ENCODE data around the gene HAUS8.
"Not testable (repeated sequence)": the region's sequence is repeated elsewhere in the genome, so short reads cannot be mapped to it uniquely, and the experiment has no call there.

Gene HAUS8

DNA sequence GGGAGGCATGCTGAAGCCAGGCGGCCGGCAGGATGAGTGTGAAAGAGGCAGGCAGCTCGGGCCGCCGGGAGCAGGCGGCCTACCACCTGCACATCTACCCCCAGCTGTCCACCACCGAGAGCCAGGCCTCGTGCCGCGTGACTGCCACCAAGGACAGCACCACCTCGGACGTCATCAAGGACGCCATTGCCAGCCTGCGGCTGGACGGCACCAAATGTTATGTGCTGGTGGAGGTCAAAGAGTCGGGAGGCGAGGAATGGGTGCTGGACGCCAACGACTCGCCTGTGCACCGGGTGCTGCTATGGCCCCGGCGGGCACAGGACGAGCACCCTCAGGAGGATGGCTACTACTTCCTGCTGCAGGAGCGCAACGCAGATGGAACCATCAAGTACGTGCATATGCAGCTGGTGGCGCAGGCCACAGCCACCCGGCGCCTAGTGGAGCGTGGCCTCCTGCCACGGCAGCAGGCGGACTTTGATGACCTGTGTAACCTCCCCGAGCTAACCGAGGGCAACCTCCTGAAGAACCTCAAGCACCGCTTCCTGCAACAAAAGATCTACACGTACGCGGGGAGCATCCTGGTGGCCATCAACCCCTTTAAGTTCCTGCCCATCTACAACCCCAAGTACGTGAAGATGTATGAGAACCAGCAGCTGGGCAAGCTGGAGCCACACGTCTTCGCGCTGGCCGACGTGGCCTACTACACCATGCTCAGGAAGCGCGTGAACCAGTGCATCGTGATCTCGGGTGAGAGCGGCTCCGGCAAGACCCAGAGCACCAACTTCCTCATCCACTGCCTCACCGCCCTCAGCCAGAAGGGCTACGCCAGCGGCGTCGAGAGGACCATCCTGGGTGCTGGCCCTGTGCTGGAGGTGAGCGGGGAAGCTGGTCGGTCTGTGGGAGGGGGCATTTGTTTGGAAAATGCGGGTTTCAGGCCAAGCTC lies 26.7 kb upstream of the HAUS8 start:
- no peak for DNase-seq (ENCODE audit: low read depth in 3 of 3)

DNA sequence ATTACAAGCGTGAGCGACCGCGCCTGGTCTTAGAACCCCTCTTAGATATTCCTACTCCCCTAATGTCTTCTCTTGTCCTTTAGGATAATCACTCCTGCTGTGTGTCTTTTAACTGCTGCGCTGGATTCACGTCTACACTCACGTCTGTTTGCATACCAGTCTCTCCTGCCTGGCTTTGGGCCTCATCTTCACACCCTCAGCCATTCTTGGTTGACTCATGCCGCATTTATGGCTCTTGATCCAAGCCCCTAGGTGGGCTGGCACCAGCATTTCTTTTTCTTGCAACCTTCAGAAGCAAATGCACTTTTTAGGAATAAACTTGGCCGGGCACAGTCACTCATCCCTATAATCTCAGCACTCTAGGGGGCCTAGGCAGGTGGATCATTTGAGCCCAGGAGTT lies 23.1 kb upstream of the HAUS8 start:
- no peak for DNase-seq (ENCODE audit: low read depth in 3 of 3)

DNA sequence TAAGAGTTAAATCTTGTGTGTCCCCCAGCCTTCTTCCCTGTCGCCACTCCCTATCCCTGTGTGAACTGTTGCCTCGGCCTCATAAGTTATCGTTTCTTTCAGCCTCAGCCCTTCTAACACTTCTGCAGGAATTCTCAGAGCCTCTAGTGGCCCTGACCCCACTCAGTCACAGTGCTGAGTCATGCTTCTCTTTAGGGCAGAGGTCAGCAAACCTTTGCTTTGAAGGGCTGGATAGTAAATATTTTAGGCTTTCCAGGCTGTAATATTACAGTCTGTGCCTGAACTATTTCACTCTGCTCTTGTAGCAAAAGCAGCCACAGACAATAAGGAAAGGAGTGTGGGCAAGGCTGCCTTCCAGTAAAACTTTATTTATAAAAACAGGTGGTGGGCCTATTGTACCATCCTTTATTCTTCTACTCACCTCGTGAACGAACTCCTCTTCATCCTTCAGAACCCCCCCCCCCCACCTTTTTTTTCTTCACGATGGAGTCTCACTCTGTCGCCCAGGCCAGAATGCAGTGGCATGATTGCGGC lies 22.4 kb upstream of the HAUS8 start:
- DNase-seq (ENCODE audit: low read depth in 3 of 3), result no peak

DNA sequence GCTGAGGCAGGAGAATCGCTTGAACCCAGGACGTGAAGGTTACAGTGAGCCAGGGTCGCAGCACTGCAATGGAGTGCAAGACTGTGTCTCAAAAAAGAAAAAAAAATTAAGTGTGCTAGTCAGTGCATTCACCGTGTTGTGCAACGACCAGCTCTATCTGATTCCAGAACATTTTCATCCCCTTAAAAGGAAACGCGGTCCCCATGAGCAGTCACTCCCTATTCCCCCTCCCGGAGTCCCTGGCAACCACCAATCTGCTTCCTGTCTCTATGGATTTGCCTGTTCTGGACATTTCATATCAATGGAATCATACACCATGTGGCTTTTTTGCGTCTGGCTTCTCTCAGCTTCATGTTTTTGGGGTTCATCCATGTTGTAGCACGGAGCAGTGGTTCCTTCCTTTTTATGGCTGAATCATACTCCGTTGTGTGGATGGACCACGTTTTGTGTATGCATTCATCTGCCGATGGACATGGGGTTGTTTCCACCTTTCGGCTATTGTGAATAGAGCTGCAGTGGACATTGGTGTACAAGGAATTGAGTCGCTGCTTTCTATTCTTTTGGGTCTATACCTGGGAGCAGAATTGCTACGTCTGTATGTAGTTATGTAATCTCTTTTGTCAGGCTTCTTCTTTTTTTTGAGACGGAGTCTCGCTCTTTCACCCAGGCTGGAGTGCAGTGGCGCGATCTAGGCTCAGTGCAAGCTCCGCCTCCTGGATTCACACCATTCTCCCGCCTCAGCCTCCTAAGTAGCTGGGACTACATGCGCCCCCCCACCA lies 20.1 kb upstream of the HAUS8 start:
- DNase-seq (ENCODE audit: low read depth in 3 of 3), result no peak

DNA sequence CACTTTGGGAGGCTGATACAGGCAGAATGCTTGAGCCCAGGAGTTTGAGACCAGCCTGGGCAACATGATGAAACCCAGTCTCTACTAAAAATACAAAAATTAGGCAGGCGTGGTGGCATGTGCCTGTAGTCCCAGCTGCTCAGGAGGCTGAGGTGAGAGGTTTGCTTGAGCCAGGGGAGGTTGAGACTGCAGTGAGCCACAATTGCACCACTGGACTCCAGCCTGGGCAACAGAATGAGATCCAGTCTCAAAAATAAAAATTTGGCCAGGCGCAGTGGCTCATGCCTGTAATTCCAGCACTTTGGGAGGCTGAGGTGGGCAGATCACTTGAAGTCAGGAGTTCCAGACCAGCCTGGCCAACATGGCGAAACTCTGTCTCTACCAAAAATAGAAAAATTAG lies 19.4 kb upstream of the HAUS8 start:
- DNase-seq (ENCODE audit: low read depth in 3 of 3), result not testable (repeated sequence)

DNA sequence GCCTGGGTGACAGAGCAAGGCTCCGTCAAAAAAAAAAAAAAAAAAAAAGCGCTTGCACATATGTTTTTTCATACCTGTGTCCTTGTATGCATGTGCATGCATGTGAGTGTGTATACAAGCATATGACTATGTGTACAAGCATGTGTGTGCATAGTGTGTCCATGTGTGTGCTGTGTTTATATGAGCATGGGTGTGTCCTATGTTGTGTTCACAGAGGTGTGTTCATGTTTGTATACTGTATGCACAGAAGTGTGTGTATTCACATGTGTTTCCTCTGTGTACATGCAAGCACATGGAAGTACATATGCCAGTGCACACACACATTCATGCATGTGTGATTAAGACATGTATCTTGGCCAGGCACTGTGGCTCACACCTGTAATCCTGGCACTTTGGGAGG lies 17.4 kb upstream of the HAUS8 start:
- no peak for DNase-seq (ENCODE audit: low read depth in 3 of 3)

DNA sequence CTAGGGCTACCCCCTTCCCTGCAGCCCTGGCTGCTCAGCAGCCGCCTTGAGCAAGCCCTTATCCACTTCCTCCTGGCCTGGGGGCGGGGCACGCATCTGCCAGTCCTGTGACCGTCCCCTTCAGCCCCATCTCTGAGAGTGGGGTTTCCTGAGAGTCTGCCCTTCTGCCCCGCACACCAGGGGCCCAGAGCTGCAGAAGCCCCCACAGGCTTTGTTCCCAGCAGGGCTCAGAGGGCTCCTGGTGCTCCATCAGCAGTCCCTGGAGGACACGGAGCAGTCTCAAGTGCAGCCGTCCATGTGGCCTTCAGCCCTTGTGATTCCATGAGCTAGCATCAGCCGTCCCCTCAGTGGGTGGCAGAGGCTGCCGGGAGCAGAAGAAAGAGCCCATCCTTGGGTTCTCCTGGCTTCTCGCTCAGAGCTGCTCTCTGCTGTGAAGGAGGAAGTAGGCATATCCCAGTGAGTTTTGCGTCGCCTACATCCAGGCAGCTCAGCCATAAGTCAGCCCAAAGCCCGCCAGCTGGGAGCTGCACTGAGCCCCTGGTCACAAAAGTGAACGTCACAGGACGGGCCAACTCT lies 16.6 kb upstream of the HAUS8 start:
- no peak for DNase-seq (ENCODE audit: low read depth in 3 of 3)

DNA sequence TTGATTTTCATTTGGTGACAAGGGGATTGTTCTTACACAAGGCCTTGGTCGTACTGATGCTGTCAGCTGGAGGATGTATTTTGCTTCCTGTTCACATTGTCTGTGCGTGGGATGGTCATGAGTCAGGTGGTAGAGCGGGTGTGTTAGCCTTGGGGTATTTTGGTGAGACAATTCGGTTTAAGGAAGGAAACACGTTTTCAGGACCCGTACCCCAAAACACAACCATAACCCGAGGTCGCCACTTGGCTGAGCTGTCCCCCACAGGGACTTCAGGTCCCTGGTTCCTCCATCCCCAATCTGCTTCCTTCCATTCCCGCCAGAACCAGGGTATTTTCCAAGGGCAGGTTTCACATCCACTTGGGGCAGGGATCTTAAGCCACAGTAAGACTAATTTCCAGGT lies 15.3 kb upstream of the HAUS8 start:
- peak in 1 of 3 donors; percentile 43 for DNase-seq (ENCODE audit: low read depth in 3 of 3)

DNA sequence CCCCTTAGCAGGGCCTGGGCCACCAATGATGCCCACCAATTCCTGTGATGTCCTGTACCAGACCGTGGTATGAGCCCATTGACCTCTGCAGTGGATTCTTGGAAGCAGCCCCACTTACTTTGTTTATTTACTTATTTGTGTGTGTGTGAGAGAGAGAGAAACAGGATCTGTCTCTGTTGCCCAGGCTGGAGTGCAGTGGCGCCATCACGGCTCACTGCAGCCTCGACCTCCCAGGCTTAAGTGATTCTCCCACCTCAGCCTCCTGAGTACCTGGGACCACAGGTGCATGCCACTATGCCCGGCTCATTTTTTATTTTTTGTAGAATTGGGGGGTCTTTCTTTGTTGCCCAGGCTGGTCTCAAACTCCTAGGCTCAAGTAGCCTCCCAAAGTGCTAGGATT lies 13.3 kb upstream of the HAUS8 start:
- no peak for DNase-seq (ENCODE audit: low read depth in 3 of 3)

DNA sequence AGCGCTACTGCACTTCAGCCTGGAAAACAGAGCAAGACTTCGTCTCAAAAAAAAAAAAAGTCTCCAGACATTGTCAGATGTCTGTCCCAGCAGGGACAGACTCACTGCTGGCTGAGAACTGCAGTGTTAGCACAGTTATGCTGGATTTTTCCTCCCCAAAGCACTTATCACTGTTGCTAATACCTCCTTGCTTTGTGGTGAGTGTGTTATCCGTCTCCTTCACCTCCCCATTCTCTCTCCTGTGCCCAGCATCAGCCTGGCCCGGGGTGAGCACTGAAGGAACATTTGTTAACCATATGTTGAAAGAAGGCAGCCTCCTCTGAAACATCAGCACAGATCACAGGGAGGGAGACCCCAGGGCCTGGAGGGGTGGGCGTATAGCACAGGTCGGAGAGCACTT lies 11.6 kb upstream of the HAUS8 start:
- no peak for DNase-seq (ENCODE audit: low read depth in 3 of 3)

DNA sequence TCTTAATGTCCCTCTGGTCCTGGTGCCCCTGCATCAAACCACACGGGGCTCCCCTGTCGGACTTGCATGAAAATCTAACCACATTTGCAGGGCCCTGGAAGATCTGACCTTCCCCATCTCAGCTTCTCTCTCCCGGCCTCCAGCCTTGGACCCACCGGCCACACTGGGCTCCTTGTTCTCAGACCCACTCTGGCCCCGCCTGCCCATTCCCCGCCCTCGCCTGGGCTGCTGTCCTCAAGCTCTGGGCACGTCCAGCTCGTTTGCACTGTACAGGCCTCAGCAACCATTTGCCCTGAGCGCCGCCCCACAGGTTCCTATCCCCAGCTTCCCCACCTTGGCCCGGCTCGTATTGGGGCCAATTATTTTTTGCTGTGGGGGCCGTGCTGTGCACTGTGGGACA lies 10.9 kb upstream of the HAUS8 start:
- DNase-seq (ENCODE audit: low read depth in 3 of 3), result no peak

DNA sequence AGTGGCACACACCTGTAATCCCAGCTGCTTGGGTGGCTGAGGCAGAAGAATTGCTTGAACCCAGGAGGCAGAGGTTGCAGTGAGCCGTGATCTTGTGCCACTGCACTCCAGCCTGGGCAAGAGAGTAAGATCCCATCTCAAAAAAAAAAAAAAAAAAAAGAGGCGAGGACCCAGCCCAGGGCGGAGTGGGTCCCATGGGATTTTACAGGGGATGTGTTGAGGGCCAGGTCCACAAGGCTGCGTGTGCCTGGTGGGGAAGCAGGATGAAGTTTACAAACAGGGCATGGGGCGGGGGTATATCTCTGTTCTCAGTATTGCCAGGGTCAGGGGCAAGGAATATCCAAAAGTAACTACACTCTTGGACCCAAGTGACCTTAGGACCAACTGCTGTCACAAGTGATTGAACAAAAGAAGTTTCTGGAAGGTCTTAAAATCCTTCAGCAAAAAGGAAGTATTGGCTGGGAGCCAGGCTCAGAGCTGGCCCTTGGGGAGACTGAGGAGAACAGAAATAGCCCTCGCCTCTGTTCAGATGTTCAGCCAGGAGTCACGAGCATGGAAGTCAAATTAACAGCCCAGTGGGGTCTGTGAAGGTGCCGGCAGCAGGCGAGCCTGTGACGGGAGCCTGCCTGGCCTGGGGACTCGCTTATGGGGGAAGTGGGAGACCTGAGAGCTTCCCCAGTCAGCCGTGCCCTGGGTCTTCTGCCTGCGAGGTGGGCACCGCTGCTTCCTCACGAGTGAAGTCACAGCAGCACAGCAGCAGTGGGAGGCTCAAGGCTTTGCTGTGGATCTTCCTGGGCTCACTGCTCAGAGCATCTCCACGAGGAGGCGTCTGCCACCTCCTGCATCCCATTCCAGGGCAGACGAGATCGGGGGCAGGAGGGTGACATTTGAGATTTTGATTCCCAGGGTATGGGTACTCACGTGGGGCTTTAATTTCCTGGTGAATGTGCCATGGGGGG lies 6.7 kb upstream of the HAUS8 start:
- DNase-seq (ENCODE audit: low read depth in 3 of 3), result no peak

DNA sequence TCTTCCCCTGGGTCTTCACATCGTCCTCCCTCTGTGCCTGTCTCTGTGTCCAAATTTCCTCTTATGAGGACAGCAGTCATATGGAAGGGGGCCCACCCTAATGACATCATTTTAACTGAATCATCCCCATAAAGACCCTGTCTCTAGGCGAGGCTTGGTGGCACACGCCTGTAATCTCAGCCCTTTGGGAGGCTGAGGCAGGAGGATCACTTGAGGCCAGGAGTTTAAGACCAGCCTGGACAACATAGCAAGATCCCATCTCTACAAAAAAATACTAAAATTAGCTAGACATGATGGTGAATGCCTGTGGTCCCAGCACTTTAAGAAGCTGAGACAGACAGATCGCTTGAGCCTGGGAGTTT lies 5.2 kb upstream of the HAUS8 start:
- DNase-seq (ENCODE audit: low read depth in 3 of 3), result no peak

DNA sequence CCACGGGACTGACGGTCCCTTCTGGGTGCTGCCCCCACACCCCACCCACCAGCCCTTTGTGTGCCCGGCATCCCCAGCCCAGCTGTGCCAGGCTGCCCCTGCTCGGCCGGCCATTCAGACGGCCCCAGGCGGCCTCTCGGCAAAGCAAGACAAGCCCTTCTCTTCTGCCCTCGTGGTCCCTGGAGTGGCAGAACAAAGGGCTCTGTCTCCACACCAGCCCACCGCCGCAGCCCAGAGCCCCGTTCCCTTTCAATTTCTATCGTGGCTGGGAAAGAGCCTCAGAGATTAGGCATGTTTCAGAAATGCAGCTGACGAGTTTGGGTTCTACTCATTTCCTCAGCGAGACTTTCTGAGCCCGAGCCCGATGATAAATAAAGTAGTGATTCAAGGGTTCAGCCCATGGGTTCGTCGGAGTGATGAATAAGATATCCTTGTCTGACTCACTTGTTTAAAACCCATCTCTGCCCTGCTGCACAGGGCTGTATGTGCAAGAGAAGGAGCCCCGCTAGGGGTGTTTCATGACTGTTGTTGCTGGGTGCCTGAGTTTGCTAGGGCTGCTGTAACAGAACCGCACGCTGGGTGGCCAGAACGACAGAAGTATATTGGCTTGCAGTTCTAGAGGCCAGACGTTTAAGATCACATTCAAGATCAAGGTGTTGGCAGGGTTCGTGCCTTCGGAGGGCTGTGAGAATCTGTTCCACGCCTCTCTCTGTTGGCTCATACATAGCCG lies 4.6 kb upstream of the HAUS8 start:
- DNase-seq (ENCODE audit: low read depth in 3 of 3), result peak; percentile 55 to 61 (median 60)

DNA sequence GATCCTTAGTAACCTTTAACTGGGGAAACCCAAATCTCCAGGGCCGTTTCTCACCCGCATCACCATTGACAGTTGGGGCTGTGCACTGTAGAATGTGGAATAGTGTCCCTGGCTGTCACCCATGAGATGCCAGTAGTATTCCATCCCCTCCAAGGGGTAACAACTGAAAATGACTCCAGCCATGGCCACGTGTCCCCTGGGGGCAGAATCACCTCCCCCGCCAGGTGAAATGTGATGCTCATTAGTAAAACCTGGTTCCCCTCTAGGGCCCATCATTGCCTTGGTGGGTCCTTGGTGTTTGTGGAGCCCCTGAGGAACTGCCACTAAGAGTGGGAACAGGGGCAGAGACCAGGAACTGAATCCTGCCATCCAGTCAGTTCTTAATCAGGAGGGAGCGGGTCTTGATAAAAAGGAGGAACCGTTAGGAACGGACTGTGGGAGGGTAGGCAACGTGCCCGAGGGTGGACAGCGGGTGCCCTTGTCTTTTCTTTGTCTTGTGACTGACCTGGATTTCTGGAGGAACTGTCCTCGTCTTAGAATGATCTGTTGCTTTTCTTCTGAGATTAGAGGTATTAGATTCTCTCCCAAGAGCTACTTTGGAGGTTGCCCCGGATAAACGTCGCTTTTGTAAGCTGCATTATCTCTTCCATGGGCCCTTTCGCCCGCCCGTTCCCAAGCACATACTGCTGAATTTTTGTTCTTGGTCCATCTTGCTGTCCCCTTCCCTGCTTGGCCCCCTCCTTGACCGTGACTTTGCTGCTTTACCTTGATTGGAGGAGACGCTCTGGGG lies 3.9 kb upstream of the HAUS8 start:
- no peak for DNase-seq (ENCODE audit: low read depth in 3 of 3)

DNA sequence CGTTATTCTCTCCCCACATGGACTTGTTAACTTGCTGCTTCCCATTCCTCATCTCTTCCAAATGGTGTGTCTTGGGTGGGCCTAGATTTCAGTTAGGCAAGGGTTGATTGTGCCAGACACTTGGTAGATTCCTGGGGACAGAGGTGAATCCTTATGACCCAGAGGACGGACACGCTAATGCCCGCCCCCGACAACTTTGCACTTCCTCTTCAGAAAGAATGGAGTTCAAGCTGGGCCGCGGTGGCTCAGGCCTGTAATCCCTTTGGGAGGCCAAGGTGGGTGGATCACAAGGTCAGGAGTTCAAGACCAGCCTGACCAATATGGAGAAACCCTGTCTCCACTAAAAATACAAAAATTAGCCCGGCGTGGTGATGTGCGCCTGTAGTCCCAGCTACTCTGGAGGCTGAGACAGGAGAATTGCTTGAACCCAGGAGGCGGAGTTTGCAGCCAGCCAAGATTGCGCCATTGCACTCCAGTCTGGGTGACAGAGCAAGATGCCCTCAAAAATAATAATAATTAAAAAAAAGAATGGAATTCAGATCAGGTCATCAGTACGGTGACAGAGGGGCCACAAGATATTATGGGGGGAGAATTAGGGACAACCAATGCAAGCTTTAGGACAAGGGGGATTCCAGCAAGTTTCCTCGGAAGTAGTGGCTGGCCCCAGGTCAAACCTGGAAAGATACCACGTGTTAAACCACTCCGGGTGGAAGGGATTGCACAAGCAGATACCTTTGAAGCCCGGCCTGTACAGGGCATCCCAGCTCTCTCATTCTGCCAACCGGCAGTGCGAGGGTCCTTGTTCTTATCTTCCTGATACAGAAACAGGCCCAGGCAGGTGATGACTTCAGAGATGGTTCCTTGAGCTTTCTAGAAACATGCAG lies 3.0 kb upstream of the HAUS8 start:
- no peak for DNase-seq (ENCODE audit: low read depth in 3 of 3)

DNA sequence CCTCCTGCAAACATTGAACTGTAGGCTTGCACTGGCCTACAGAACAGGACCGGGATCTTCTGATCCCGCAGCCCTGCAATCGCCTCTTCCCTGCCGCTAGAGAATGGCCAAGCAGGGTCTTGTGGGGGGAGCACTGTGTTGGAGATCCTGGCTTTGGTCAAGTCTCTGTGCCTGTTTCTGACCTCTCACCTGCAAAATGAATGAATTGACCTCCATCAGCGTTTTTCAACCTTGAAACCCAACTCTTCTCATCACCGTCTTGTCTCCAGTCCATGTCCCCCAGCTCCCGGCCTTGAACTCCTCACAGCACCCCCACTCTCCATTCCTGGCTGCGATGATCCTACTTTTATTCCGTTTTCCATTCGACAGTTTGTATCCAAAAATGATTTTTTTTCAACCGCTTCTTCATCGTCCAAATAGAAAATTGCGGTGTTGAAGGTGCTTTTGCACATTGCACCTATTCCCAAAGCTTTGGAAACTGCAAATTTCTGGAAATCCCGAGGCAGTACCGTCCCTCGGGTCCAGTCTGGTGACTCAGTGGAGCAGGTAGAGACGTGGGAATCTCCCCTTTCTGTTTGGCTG lies 2.3 kb upstream of the HAUS8 start:
- DNase-seq (ENCODE audit: low read depth in 3 of 3), result no peak

DNA sequence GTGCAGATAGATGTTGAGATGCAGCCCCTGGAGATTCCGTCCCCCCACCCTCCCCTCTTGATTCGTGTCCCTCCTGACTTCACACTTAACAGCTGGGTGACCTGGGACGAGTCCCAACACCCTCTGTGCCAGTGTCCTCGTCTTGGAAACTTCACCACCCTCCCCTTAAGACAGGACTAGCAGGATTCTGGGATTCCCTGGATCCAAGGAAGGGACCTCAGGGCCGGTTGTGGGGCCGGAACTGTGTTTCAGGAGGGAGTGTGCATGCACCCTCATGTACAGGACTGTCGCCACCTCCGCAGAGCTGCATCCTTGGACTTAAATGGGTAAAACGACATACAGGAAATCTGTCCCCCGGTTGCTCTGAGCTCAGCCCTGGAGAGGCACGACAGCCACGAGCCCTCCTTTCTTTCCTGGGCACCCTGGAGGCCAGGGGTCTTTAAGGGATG lies 1.3 kb upstream of the HAUS8 start:
- DNase-seq (ENCODE audit: low read depth in 3 of 3), result no peak

Measured in stimulated activated CD4-positive, alpha-beta T cell treated with anti-CD3 and anti-CD28 coated beads, TNF-alpha, amount 100 ng/mL, for 48 hours (primary cell).